ENCODE results near the gene SDR39U1. TPM values are rescaled to one million over a fixed set of nuclear protein-coding genes. Genes with fewer than 3 reads are reported as not detected.

The SDR39U1 gene
- total RNA-seq, 1 donor = 13.7 TPM

GRCh38 chr14:24418492-24418873 is 24.1 kb downstream of the SDR39U1 start:
- TF ChIP-seq CTCF (IDR thresholded peaks at IDR 0.05; ENCODE audit: insufficient read depth, low read length) = no peak
- peak; percentile 64 for DNase-seq (ENCODE audit: low read depth)
- no peak overlapping the region for H3K4me3 ChIP-seq (ENCODE audit: low read depth, low read length)

- no peak overlapping the region for H3K4me3 ChIP-seq (ENCODE audit: low read depth, low read length)
- TF ChIP-seq CTCF (IDR thresholded peaks at IDR 0.05; ENCODE audit: insufficient read depth, low read length) = no peak
- DNase-seq (ENCODE audit: low read depth) = no peak
Observed at GRCh38 chr14:24417832-24418491, 24.6 kb downstream of the SDR39U1 start.

GRCh38 chr14:24416932-24417619 is 25.5 kb downstream of the SDR39U1 start:
- TF ChIP-seq CTCF (IDR thresholded peaks at IDR 0.05; ENCODE audit: insufficient read depth, low read length) = no peak
- DNase-seq (ENCODE audit: low read depth) = no peak
- H3K4me3 ChIP-seq (ENCODE audit: low read depth, low read length) = no peak overlapping the region

- no peak for DNase-seq (ENCODE audit: low read depth)
- no peak overlapping the region for H3K4me3 ChIP-seq (ENCODE audit: low read depth, low read length)
- no peak for TF ChIP-seq CTCF (IDR thresholded peaks at IDR 0.05; ENCODE audit: insufficient read depth, low read length)
Observed at GRCh38 chr14:24416254-24416931, 26.2 kb downstream of the SDR39U1 start.

GRCh38 chr14:24415421-24416253 is 26.9 kb downstream of the SDR39U1 start:
- no peak for TF ChIP-seq CTCF (IDR thresholded peaks at IDR 0.05; ENCODE audit: insufficient read depth, low read length)
- H3K4me3 ChIP-seq (ENCODE audit: low read depth, low read length) = no peak overlapping the region
- DNase-seq (ENCODE audit: low read depth) = no peak

GRCh38 chr14:24414732-24415420 is 27.7 kb downstream of the SDR39U1 start:
- no peak overlapping the region for H3K4me3 ChIP-seq (ENCODE audit: low read depth, low read length)
- TF ChIP-seq CTCF (IDR thresholded peaks at IDR 0.05; ENCODE audit: insufficient read depth, low read length) = no peak
- no peak for DNase-seq (ENCODE audit: low read depth)
